ENCODE measurements around the gene RAB3GAP1.

The RAB3GAP1 gene

GRCh38 chr2:135093193-135093592 lies 41.1 kb downstream of the RAB3GAP1 start:
- no peak overlapping the region for H3K4me2 ChIP-seq (ENCODE audit: low read depth, low read length)
- H3K9me3 ChIP-seq (replicated peaks; ENCODE audit: insufficient read depth, low read length) = no peaks in the 10 kb centered on the region
- H3K27ac ChIP-seq (ENCODE audit: low read length) = no peak overlapping the region
- no peak overlapping the region for H3K9ac ChIP-seq (ENCODE audit: low read length)
- H3K4me3 ChIP-seq (ENCODE audit: low read length) = no peak overlapping the region
- H3K36me3 ChIP-seq (replicated peaks; ENCODE audit: insufficient read depth, low read length) = no peaks in the 10 kb centered on the region; the same call in 1 of the 2 replicates
- H3K9me2 ChIP-seq (replicated peaks; ENCODE audit: insufficient read depth, low read length) = no peaks in the 10 kb centered on the region
- no peak for DNase-seq
- H3K4me1 ChIP-seq (ENCODE audit: low read length) = no peaks in the 10 kb centered on the region; the same call in none of the 2 replicates
- TF ChIP-seq CTCF (IDR thresholded peaks at IDR 0.05; ENCODE audit: low read length) (no peak), EZH2phosphoT487 (IDR thresholded peaks at IDR 0.05; ENCODE audit: low read length) (no peak), EZH2 (optimal IDR thresholded peaks at IDR 0.05; ENCODE audit: low read depth, low read length) (no peak)
- H2AFZ ChIP-seq (ENCODE audit: low read length) = no peak overlapping the region
- H3K79me2 ChIP-seq (ENCODE audit: low read length) = no peaks in the 10 kb centered on the region
- H4K20me1 ChIP-seq (ENCODE audit: insufficient read depth, low read length) = no peaks in the 10 kb centered on the region
- no peaks in the 10 kb centered on the region for H3K27me3 ChIP-seq (replicated peaks; ENCODE audit: insufficient read depth, low read length)
- H3F3A ChIP-seq (ENCODE audit: insufficient read depth, low read length) = no peaks in the 10 kb centered on the region

DNA sequence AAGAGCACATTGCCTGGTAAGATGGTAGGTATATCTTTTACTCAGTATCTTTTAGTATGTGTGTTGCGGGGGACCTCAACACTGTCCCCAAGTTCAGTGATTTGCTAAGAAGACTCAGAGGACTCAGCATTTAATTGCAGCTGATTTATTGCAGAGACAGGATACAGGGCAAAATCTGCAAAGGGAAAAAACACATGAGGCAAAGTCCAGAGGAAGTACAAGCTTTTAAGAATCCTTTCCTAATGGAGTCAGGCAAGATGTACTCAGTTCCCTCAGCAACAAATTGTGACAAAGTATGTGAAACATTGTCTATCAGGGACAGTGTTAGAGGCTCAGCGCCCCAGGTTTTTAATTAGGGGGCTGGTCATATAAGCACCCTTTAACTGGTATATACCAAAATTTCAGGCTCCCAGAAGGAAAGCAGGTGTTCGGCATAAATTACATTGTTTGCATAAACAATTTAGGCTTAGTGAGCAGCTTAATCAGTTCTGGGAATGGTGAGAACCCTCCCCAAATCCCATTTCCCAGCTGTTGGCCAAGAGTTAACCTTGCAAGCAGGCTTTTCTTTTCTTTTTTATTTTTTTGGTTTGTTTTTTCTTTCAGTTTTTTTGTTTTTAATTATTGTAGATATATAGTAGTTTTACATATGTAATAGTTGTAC lies 41.7 kb downstream of the RAB3GAP1 start:
- Histone ChIP-seq H3K4me1 (ENCODE audit: low read length) (no peaks in the 10 kb centered on the region; the same call in none of the 2 replicates), H3K4me2 (ENCODE audit: low read depth, low read length) (no peak overlapping the region), H3K27me3 (replicated peaks; ENCODE audit: insufficient read depth, low read length) (no peaks in the 10 kb centered on the region), H3K9me3 (replicated peaks; ENCODE audit: insufficient read depth, low read length) (no peaks in the 10 kb centered on the region), H3K36me3 (replicated peaks; ENCODE audit: insufficient read depth, low read length) (no peaks in the 10 kb centered on the region; the same call in 1 of the 2 replicates), H3K9me2 (replicated peaks; ENCODE audit: insufficient read depth, low read length) (no peaks in the 10 kb centered on the region), H3F3A (ENCODE audit: insufficient read depth, low read length) (no peaks in the 10 kb centered on the region), H2AFZ (ENCODE audit: low read length) (no peak overlapping the region), H3K4me3 (ENCODE audit: low read length) (no peak overlapping the region), H4K20me1 (ENCODE audit: insufficient read depth, low read length) (no peaks in the 10 kb centered on the region), H3K27ac (ENCODE audit: low read length) (no peak overlapping the region), H3K9ac (ENCODE audit: low read length) (no peak overlapping the region), H3K79me2 (ENCODE audit: low read length) (no peaks in the 10 kb centered on the region)
- DNase-seq = no peak
- TF ChIP-seq CTCF (IDR thresholded peaks at IDR 0.05; ENCODE audit: low read length) (no peak), EZH2 (optimal IDR thresholded peaks at IDR 0.05; ENCODE audit: low read depth, low read length) (no peak), EZH2phosphoT487 (IDR thresholded peaks at IDR 0.05; ENCODE audit: low read length) (no peak)

DNA sequence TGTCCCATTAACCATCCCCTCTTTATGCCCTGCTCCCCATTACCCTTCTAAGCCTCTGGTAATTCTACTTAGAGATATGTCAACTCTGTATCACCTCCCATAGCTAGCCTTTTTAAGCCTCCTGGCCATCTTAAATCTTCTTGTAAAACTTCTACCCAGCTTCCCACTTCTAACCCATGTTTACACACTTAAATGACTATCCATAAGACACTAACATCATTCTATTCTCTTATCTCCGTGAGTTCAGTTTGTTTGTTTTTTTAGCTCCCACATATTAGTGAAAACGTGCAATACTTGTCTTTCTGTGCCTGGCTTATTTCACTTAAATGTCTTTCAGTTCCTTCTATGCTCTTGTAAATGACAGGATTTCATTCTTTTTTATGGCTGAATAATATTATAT lies 42.4 kb downstream of the RAB3GAP1 start:
- Histone ChIP-seq H3K9me3 (replicated peaks; ENCODE audit: insufficient read depth, low read length) (no peaks in the 10 kb centered on the region), H4K20me1 (ENCODE audit: insufficient read depth, low read length) (no peaks in the 10 kb centered on the region), H3F3A (ENCODE audit: insufficient read depth, low read length) (no peaks in the 10 kb centered on the region), H3K4me2 (ENCODE audit: low read depth, low read length) (no peak overlapping the region), H3K36me3 (replicated peaks; ENCODE audit: insufficient read depth, low read length) (no peaks in the 10 kb centered on the region; the same call in 1 of the 2 replicates), H2AFZ (ENCODE audit: low read length) (no peak overlapping the region), H3K27me3 (replicated peaks; ENCODE audit: insufficient read depth, low read length) (no peaks in the 10 kb centered on the region), H3K4me1 (ENCODE audit: low read length) (no peaks in the 10 kb centered on the region; the same call in none of the 2 replicates), H3K27ac (ENCODE audit: low read length) (no peak overlapping the region), H3K9ac (ENCODE audit: low read length) (no peak overlapping the region), H3K4me3 (ENCODE audit: low read length) (no peak overlapping the region), H3K79me2 (ENCODE audit: low read length) (no peaks in the 10 kb centered on the region), H3K9me2 (replicated peaks; ENCODE audit: insufficient read depth, low read length) (no peaks in the 10 kb centered on the region)
- TF ChIP-seq EZH2phosphoT487 (IDR thresholded peaks at IDR 0.05; ENCODE audit: low read length) = no peak
- TF ChIP-seq CTCF (IDR thresholded peaks at IDR 0.05; ENCODE audit: low read length) = no peak
- no peak for TF ChIP-seq EZH2 (optimal IDR thresholded peaks at IDR 0.05; ENCODE audit: low read depth, low read length)
- no peak for DNase-seq
